DND-41 (cell line): ENCODE results near the gene SPPL2B.

Experiments used
- ATAC-seq: fragments of 200-7000 bp; cut with Tn5 transposase; 3 replicates; pipeline ENCODE4 v1.9.1; 2021; ENCODE audit warnings: low read depth; ENCODE audit not compliant: insufficient read depth
- DNase-seq: peaks from one replicate; pipeline ENCODE4 v3.0.0-alpha.2; 2020
- H2AFZ ChIP-seq: 2 replicates; pipeline ENCODE4 v1.6.0; 2012; ENCODE audit warnings: low read depth, low read length
- H3K27ac ChIP-seq: 2 replicates; pipeline ENCODE4 v1.5.1; 2012; ENCODE audit warnings: low read length, inconsistent platforms
- H3K27me3 ChIP-seq: fragments of 200-600 bp; sonication (generic); 2 replicates; pipeline ENCODE4 v1.6.0; 2012; ENCODE audit warnings: low read length, mild to moderate bottlenecking, inconsistent platforms; ENCODE audit not compliant: insufficient read depth, poor library complexity
- H3K36me3 ChIP-seq: 2 replicates; pipeline ENCODE4 v1.5.1; 2012; ENCODE audit warnings: low read length, inconsistent platforms; ENCODE audit not compliant: insufficient read depth
- H3K4me1 ChIP-seq: 2 replicates; pipeline ENCODE4 v1.5.1; 2012; ENCODE audit warnings: mild to moderate bottlenecking, low read length; ENCODE audit not compliant: insufficient read depth
- H3K4me2 ChIP-seq: 2 replicates; pipeline ENCODE4 v1.6.0; 2012; ENCODE audit warnings: mild to moderate bottlenecking, moderate library complexity, low read length, inconsistent platforms; ENCODE audit not compliant: insufficient read depth
- H3K4me3 ChIP-seq, 2 experiments: fragments of 200-600 bp in 1 of 2; shearing (Covaris generic) in 1 of 2; 2 replicates each; pipeline ENCODE4 v1.5.1; 2012 to 2016; ENCODE audit warnings: inconsistent platforms in 2 of 2, low read length in 2 of 2, mild to moderate bottlenecking in 2 of 2, low read depth in 1 of 2, moderate library complexity in 1 of 2
- H3K79me2 ChIP-seq: 2 replicates; pipeline ENCODE4 v1.6.0; 2012; ENCODE audit warnings: low read length, inconsistent platforms; ENCODE audit not compliant: insufficient read depth
- H3K9ac ChIP-seq: 2 replicates; pipeline ENCODE4 v1.6.0; 2012; ENCODE audit warnings: low read depth, mild to moderate bottlenecking, inconsistent platforms, low read length, moderate library complexity
- H3K9me3 ChIP-seq: 2 replicates; pipeline ENCODE4 v1.5.1; 2012; ENCODE audit warnings: low read length, moderate library complexity, mild to moderate bottlenecking, inconsistent platforms; ENCODE audit not compliant: insufficient read depth, severe bottlenecking
- H4K20me1 ChIP-seq: 2 replicates; pipeline ENCODE4 v1.6.0; 2012; ENCODE audit warnings: low read length; ENCODE audit not compliant: insufficient read depth
- CTCF ChIP-seq: IDR thresholded peaks from 2 replicates; pipeline ENCODE4 v1.5.1; 2012; ENCODE audit warnings: borderline replicate concordance, low read length, moderate library complexity, mild to moderate bottlenecking; ENCODE audit not compliant: poor library complexity, severe bottlenecking; ENCODE audit errors: extremely low read depth
- EZH2 ChIP-seq: IDR thresholded peaks from 3 replicates; pipeline ENCODE4 v1.6.1; 2012; ENCODE audit warnings: borderline replicate concordance, low read depth, mild to moderate bottlenecking, moderate library complexity, low read length, inconsistent platforms; ENCODE audit not compliant: severe bottlenecking

Gene SPPL2B

GRCh38 chr19:2387367-2388288, 59.1 kb downstream of the SPPL2B start:
- Histone ChIP-seq H2AFZ (no peak overlapping the region), H3K4me2 (no peak overlapping the region), H3K79me2 (no peaks in the 10 kb centered on the region), H3K9ac (no peak overlapping the region), H4K20me1 (no peaks in the 10 kb centered on the region), H3K9me3 (no peaks in the 10 kb centered on the region), H3K27ac (no peak overlapping the region), H3K4me3 (no peak overlapping the region), H3K27me3 (no peaks in the 10 kb centered on the region), H3K36me3 (no peaks in the 10 kb centered on the region), H3K4me1 (peaks cover 3% of the 10 kb centered on the region)
- TF ChIP-seq EZH2, result no peak
- no peak for TF ChIP-seq CTCF
- no peak for DNase-seq
- no peak for ATAC-seq

GRCh38 chr19:2389594-2389993, 61.1 kb downstream of the SPPL2B start:
- no peak overlapping the region for H2AFZ ChIP-seq
- no peaks in the 10 kb centered on the region for H4K20me1 ChIP-seq
- H3K27ac ChIP-seq, result no peak overlapping the region
- no peaks in the 10 kb centered on the region for H3K79me2 ChIP-seq
- H3K4me3 ChIP-seq, result no peak overlapping the region
- no peak overlapping the region for H3K9ac ChIP-seq
- H3K4me1 ChIP-seq, result peaks cover 3% of the 10 kb centered on the region
- no peak for ATAC-seq
- TF ChIP-seq EZH2 (no peak), CTCF (no peak)
- H3K36me3 ChIP-seq, result no peaks in the 10 kb centered on the region
- H3K27me3 ChIP-seq, result no peaks in the 10 kb centered on the region
- no peak overlapping the region for H3K4me2 ChIP-seq
- H3K9me3 ChIP-seq, result no peaks in the 10 kb centered on the region
- DNase-seq, result no peak

GRCh38 chr19:2391118-2391725, 62.7 kb downstream of the SPPL2B start:
- H3K4me3 ChIP-seq, result no peak overlapping the region
- no peak overlapping the region for H2AFZ ChIP-seq
- H3K36me3 ChIP-seq, result no peaks in the 10 kb centered on the region
- no peaks in the 10 kb centered on the region for H3K79me2 ChIP-seq
- no peaks in the 10 kb centered on the region for H3K27me3 ChIP-seq
- H3K4me1 ChIP-seq, result peaks cover 3% of the 10 kb centered on the region
- H3K4me2 ChIP-seq, result peak overlapping the region; percentile 32; the same call in 1 of the 2 replicates
- no peak overlapping the region for H3K9ac ChIP-seq
- ATAC-seq, result peak; percentile 76
- peak; percentile 65 for DNase-seq
- H3K9me3 ChIP-seq, result no peaks in the 10 kb centered on the region
- TF ChIP-seq EZH2, result no peak
- peak; percentile 89 for TF ChIP-seq CTCF
- H4K20me1 ChIP-seq, result no peaks in the 10 kb centered on the region
- no peak overlapping the region for H3K27ac ChIP-seq
